ENCODE measurements around the gene MIS12.

MIS12 gene

DNA sequence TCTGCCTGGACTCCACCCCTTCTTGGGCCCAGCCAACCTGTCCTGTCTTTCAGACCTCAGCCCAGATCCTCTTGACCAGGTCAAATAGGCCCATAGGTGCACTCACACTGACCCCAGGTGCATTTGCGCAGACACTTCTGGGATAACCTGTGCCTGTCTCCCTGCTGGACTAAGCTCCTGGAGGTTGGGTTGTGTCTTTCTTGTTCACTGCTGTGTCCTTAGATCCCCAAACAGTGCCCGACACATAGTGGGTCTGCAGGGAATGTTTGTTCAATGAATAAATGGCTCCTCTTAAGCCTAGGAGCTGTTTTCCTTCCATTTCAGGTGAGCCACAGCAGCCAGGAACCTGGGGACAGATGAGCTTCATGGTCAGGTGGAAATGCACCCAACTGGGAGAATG, 49.1 kb downstream of the MIS12 start:
- no peak for DNase-seq (ENCODE audit: low read depth in 2 of 2)

GRCh38 chr17:5536866-5537650, 50.7 kb downstream of the MIS12 start:
- DNase-seq (ENCODE audit: low read depth in 2 of 2) = no peak

GRCh38 chr17:5539286-5539685, 52.9 kb downstream of the MIS12 start:
- DNase-seq (ENCODE audit: low read depth in 2 of 2) = no peak

DNA sequence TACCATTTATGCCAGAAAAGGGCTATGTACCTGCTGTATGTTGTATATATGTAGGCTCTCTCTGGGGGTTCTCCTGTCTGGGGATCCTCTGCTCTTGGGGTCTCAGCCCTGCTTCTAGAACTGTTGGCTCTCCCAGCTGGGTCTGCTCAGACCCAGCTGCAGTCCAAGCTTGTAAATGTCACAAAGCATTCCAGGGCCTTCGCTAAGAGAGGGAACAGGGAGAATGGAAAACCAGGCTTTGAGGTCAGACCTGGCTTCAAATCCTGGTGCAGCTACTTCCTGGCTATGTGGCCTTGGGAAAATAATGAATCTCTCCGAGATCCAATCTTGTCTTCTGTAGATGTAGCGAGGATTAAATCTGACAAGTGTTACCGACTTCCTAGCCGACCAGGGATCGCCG, 54.0 kb downstream of the MIS12 start:
- DNase-seq (ENCODE audit: low read depth in 2 of 2) = no peak
